Measurements from ENCODE around the gene HOXA2. TPM values are rescaled to one million over a fixed set of nuclear protein-coding genes. Genes with fewer than 3 reads are reported as not detected.

Gene HOXA2
- total and polyA plus RNA-seq, 2 of the 8 experiments (the other 6 are each of a cell fraction or from before 2014, with no cell fraction given), result not detected

DNA sequence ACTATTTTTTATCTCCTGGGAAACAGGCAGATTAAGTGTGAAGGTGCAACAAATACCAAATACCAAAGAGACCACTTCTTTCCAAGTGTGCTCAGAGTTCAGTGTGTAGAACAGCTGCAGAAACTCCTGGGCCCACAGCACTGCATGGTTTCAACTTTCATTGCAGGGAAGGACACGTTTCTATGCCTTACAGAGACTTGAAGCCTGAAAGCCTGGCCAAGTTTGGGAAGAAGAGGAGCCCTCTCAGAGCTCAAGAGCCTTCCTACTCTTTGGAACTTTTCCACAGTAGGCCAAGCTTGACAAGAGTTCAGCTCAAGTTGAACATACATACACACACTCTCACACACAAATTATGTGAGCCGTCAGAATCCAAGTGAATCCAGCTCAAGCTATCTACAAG is 25.6 kb upstream of the HOXA2 start:
- H2BK12ac ChIP-seq (ENCODE audit: low read depth, low read length), result no peak overlapping the region
- H4K5ac ChIP-seq (ENCODE audit: insufficient read length, low read depth, low read length), result no peak overlapping the region
- H3K14ac ChIP-seq (ENCODE audit: insufficient read length), result no peak overlapping the region
- H4K91ac ChIP-seq (replicated peaks; ENCODE audit: insufficient read length, low read length), result no peak overlapping the region
- H2BK20ac ChIP-seq (ENCODE audit: low read length), result no peak overlapping the region
- H3K9ac ChIP-seq (replicated peaks in 1 of 4; ENCODE audit: extremely low read depth in 1 of 4, low read depth in 3 of 4, low read length in 3 of 4), result no peak overlapping the region
- CTCF ChIA-PET (ENCODE audit: partially characterized antibody), result interaction anchor here (0.9 to 2.3 kb wide), 7 partner anchors 8 to 33 kb away, joined by 3 to 10 read pairs (median 4); partner anchors contain the start of gene HOXA5
- no peak overlapping the region for H3K27ac ChIP-seq (ENCODE audit: low read depth, low read length)
- H3K36me3 ChIP-seq (ENCODE audit: control insufficient read depth in 2 of 4, insufficient read depth in 4 of 4, low read length in 3 of 4), result peaks cover 0 to 12% (median 0%) of the 10 kb centered on the region in 4 experiments; a peak in 2 of 8 replicates
- no peak overlapping the region for H2AK5ac ChIP-seq (ENCODE audit: low read depth, low read length)
- H2AFZ ChIP-seq (ENCODE audit: low read length), result no peak overlapping the region
- H3K4ac ChIP-seq (replicated peaks; ENCODE audit: insufficient read length, low read depth, low read length), result no peak overlapping the region
- H3K23ac ChIP-seq (ENCODE audit: insufficient read length), result no peak overlapping the region
- no peak overlapping the region for H2BK5ac ChIP-seq (ENCODE audit: low read depth, low read length)
- H3K18ac ChIP-seq (ENCODE audit: extremely low read depth, low read length), result no peak overlapping the region
- no peak overlapping the region for H2BK120ac ChIP-seq (replicated peaks; ENCODE audit: low read depth, low read length)
- POLR2A ChIA-PET (ENCODE audit: partially characterized antibody), result no interaction called here
- no peak for FAIRE-seq
- DNase-seq (ENCODE audit: low read depth in 1 of 2, low spot score in 2 of 2), result no peak
- peaks cover 4% of the 10 kb centered on the region; the same call in 1 of the 2 replicates for H3K23me2 ChIP-seq (ENCODE audit: low read depth, low read length)
- no peak overlapping the region for H3K4me3 ChIP-seq (ENCODE audit: extremely low read depth in 1 of 4, insufficient read depth in 2 of 4, low read depth in 3 of 4, low read length in 4 of 4)
- peaks cover 99 to 100% (median 100%) of the 10 kb centered on the region in 4 experiments for H3K27me3 ChIP-seq (replicated peaks in 1 of 4; ENCODE audit: control insufficient read depth in 3 of 4, extremely low read depth in 1 of 4, insufficient read depth in 3 of 4, low read length in 3 of 4)
- H2BK15ac ChIP-seq (ENCODE audit: low read length), result no peak overlapping the region
- no peaks in the 10 kb centered on the region for H3K79me2 ChIP-seq (ENCODE audit: control insufficient read depth in 1 of 2, insufficient read depth in 2 of 2, low read length in 2 of 2)
- WGBS, 2 experiments (ENCODE audit: extremely low coverage in 1 of 2, insufficient coverage in 1 of 2, insufficient read length in 1 of 2, insufficient replicate concordance in 2 of 2, low coverage in 1 of 2, low lambda C conversion rate in 2 of 2, missing lambda C conversion rate in 1 of 2), result 51% methylated on average over 2 of the region's 2 CpGs; no CpG with 5 or more reads in 1 of the 2 experiments
- H4K8ac ChIP-seq (ENCODE audit: extremely low read depth, insufficient read depth, low read length), result no peak overlapping the region
- TF ChIP-seq KDM1A (IDR thresholded peaks at IDR 0.05; ENCODE audit: borderline replicate concordance, low read length), result no peak
- TF ChIP-seq EZH2 (IDR thresholded peaks at IDR 0.05; ENCODE audit: low read depth, low read length, severe bottlenecking), result peak; percentile 31
- no peaks in the 10 kb centered on the region for H3K79me1 ChIP-seq (ENCODE audit: low read depth, low read length)
- peaks cover 24 to 37% of the 10 kb centered on the region in 2 experiments for H4K20me1 ChIP-seq (replicated peaks in 1 of 2; ENCODE audit: control insufficient read depth in 1 of 2, insufficient read depth in 2 of 2, low read length in 2 of 2)
- no peak overlapping the region for H3K56ac ChIP-seq (replicated peaks; ENCODE audit: insufficient read length, low read depth, low read length)
- H3K9me3 ChIP-seq (ENCODE audit: insufficient read depth in 2 of 2, low read depth in 1 of 2, low read length in 1 of 2), result peaks cover 0 to 4% of the 10 kb centered on the region in 2 experiments; a peak in 1 of 4 replicates
- no peak overlapping the region for H3K4me2 ChIP-seq (ENCODE audit: insufficient read depth in 1 of 2, low read depth in 2 of 2, low read length in 2 of 2)
- peaks cover 0 to 6% (median 2%) of the 10 kb centered on the region in 4 experiments; a peak in 4 of 7 replicates for H3K4me1 ChIP-seq (replicated peaks in 1 of 4; ENCODE audit: control insufficient read depth in 3 of 4, insufficient read depth in 4 of 4, low read length in 3 of 4)
